IPS DF 6.9 (cell line): ENCODE results near the gene ZNF302.
A peak's percentile ranks its signal among the peaks of the same experiment; 100 is the strongest.

ENCODE experiments used
- DNase-seq: peaks from one replicate; pipeline ENCODE4 v3.0.0-alpha.2; 2013; ENCODE audit warnings: low read depth, low spot score
- H3K27ac ChIP-seq: one replicate; pipeline ENCODE4 v1.5.1; 2013; ENCODE audit warnings: low read length, control low read depth
- H3K27me3 ChIP-seq: 2 replicates; pipeline ENCODE4 v1.6.1; 2013; ENCODE audit warnings: mild to moderate bottlenecking, low read length; ENCODE audit not compliant: control insufficient read depth, insufficient read depth
- H3K36me3 ChIP-seq: 2 replicates; pipeline ENCODE4 v1.6.1; 2013; ENCODE audit warnings: low read length; ENCODE audit not compliant: control insufficient read depth, insufficient read depth
- H3K4me1 ChIP-seq: 2 replicates; pipeline ENCODE4 v1.6.1; 2013; ENCODE audit warnings: low read length; ENCODE audit not compliant: control insufficient read depth, insufficient read depth
- H3K4me3 ChIP-seq: 2 replicates; pipeline ENCODE4 v1.5.1; 2013; ENCODE audit warnings: mild to moderate bottlenecking, low read length
- H3K9me3 ChIP-seq: 2 replicates; pipeline ENCODE4 v1.6.1; 2013; ENCODE audit warnings: low read length, inconsistent platforms; ENCODE audit not compliant: control insufficient read depth, insufficient read depth
- WGBS: extraction: QIAGEN DNeasy Blood & Tissue Kit; methylation state at CpG from one replicate; pipeline ENCODE4 v1.1.7; 2013; ENCODE audit warnings: mixed read lengths, missing lambda C conversion rate; ENCODE audit not compliant: insufficient read length, insufficient coverage; 5-methylcytosine and 5-hydroxymethylcytosine counted together

ZNF302 gene

GRCh38 chr19:34731019-34731829, 53.7 kb downstream of the ZNF302 start:
- DNase-seq, result no peak
- Histone ChIP-seq H3K9me3 (no peaks in the 10 kb centered on the region), H3K27ac (no peak overlapping the region), H3K27me3 (no peaks in the 10 kb centered on the region), H3K36me3 (no peaks in the 10 kb centered on the region; the same call in 1 of the 2 replicates), H3K4me3 (no peak overlapping the region), H3K4me1 (no peaks in the 10 kb centered on the region)
- WGBS, result no CpG with 5 or more reads among the region's 11 CpGs

- DNase-seq, result no peak
- H3K27me3 ChIP-seq, result no peaks in the 10 kb centered on the region
- no CpG with 5 or more reads among the region's 7 CpGs for WGBS
- no peak overlapping the region for H3K27ac ChIP-seq
- no peak overlapping the region for H3K4me3 ChIP-seq
- no peaks in the 10 kb centered on the region for H3K4me1 ChIP-seq
- no peaks in the 10 kb centered on the region; the same call in 1 of the 2 replicates for H3K36me3 ChIP-seq
- H3K9me3 ChIP-seq, result no peaks in the 10 kb centered on the region
Observed at GRCh38 chr19:34731964-34732363, 54.5 kb downstream of the ZNF302 start.

GRCh38 chr19:34732612-34733211, 55.2 kb downstream of the ZNF302 start:
- H3K27ac ChIP-seq, result no peak overlapping the region

GRCh38 chr19:34733266-34733745, 55.8 kb downstream of the ZNF302 start:
- Histone ChIP-seq H3K36me3 (no peaks in the 10 kb centered on the region; the same call in 1 of the 2 replicates), H3K27ac (no peak overlapping the region), H3K27me3 (no peaks in the 10 kb centered on the region), H3K4me3 (peak overlapping the region; percentile 91; the same call in 1 of the 2 replicates), H3K9me3 (no peaks in the 10 kb centered on the region), H3K4me1 (no peaks in the 10 kb centered on the region)
- DNase-seq, result no peak
- WGBS, result no CpG with 5 or more reads among the region's 13 CpGs

More at GRCh38 chr19:34732612-34733211, 55.2 kb downstream of the ZNF302 start:
- H3K9me3 ChIP-seq, result no peaks in the 10 kb centered on the region
- H3K4me3 ChIP-seq, result no peak overlapping the region; the same call in 1 of the 2 replicates
- WGBS, result no CpG with 5 or more reads among the region's 15 CpGs
- DNase-seq, result no peak
- H3K4me1 ChIP-seq, result no peaks in the 10 kb centered on the region
- no peaks in the 10 kb centered on the region for H3K27me3 ChIP-seq
- no peaks in the 10 kb centered on the region; the same call in 1 of the 2 replicates for H3K36me3 ChIP-seq

- WGBS, result no CpG with 5 or more reads among the region's 67 CpGs
- H3K9me3 ChIP-seq, result no peaks in the 10 kb centered on the region
- no peaks in the 10 kb centered on the region for H3K4me1 ChIP-seq
- no peaks in the 10 kb centered on the region for H3K27me3 ChIP-seq
- peak within 1 kb of the TSS; percentile 91 for H3K4me3 ChIP-seq
- DNase-seq, result no peak
- no peak within 1 kb of the TSS for H3K27ac ChIP-seq
- no peaks in the 10 kb centered on the region; the same call in 1 of the 2 replicates for H3K36me3 ChIP-seq
Observed at GRCh38 chr19:34733746-34734536, 56.5 kb downstream of the ZNF302 start, which contains the start of gene ZNF181. Gene ZNF181, plus strand, starts transcription at chr19:34734243. Its CDS starts 795 bp downstream, at chr19:34735038.

GRCh38 chr19:34734537-34735103, 57.1 kb downstream of the ZNF302 start:
- H3K36me3 ChIP-seq, result no peaks in the 10 kb centered on the region; the same call in 1 of the 2 replicates
- DNase-seq, result no peak
- H3K4me1 ChIP-seq, result no peaks in the 10 kb centered on the region

More at GRCh38 chr19:34734537-34735103, 57.1 kb downstream of the ZNF302 start:
- Histone ChIP-seq H3K9me3 (no peaks in the 10 kb centered on the region), H3K27me3 (no peaks in the 10 kb centered on the region), H3K27ac (no peak overlapping the region), H3K4me3 (peak overlapping the region; percentile 91; the same call in 1 of the 2 replicates)
- no CpG with 5 or more reads among the region's 16 CpGs for WGBS
